K562 (cell line): Measurements from ENCODE around the gene DNAH17.
A peak's percentile ranks its signal among the peaks of the same experiment; 100 is the strongest.

Source experiments
- MAFG ChIP-seq: fragments of 450-650 bp; conservative IDR thresholded peaks from 2 replicates; pipeline ENCODE4 v1.6.1; 2016; ENCODE audit warnings: missing genetic modification characterization, missing compliant biosample characterization
- ZFP36 ChIP-seq: fragments of 150-350 bp; IDR thresholded peaks from 2 replicates; pipeline ENCODE4 v1.6.1; 2018; ENCODE audit warnings: low read length, low read depth; ENCODE audit not compliant: partially characterized antibody
- TF ChIP-seq, protein P1 (sequence below), 3 experiments: IDR thresholded peaks in 2 of 3; conservative IDR thresholded peaks in 1 of 3; 2 replicates each; pipeline ENCODE4 v1.5.1; 2011 to 2012; ENCODE audit warnings: low read length in 3 of 3, mild to moderate bottlenecking in 3 of 3, control low read depth in 2 of 3, improper control_type of control experiment in 1 of 3, inconsistent platforms in 1 of 3, low read depth in 1 of 3, mixed read lengths in 1 of 3, moderate library complexity in 1 of 3; ENCODE audit not compliant: insufficient read depth in 2 of 3

DNA sequence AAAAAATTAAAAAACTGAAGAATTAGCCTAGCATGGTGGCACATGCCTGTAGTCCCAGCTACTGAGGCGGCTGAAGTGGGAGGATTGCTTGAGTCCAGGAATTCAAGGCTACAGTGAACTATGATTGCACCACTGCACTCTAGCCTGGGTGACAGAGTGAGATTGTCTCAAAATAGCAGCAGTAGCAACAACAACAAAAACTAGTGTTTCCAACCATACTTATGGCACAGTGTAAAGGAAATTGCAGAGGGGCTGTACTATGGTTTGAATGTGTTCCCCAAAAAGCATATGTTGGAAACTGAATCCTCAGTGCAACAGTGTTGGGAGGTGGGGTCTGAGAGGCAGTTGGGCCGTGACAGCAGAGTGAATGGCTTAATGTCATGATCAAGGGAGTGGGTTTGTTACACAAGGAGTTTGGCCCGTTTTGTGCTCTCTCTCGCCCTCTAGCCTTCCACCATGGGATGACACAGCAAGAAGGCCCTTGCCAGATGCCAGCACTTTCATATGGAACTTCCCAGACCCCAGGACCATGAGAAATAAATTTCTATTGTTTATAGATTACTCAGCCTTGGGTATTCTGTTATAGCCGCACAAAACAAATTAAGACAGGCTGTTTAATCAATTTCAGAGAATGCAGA is 128.7 kb downstream of the DNAH17 start:
- TF ChIP-seq, protein P1, sequence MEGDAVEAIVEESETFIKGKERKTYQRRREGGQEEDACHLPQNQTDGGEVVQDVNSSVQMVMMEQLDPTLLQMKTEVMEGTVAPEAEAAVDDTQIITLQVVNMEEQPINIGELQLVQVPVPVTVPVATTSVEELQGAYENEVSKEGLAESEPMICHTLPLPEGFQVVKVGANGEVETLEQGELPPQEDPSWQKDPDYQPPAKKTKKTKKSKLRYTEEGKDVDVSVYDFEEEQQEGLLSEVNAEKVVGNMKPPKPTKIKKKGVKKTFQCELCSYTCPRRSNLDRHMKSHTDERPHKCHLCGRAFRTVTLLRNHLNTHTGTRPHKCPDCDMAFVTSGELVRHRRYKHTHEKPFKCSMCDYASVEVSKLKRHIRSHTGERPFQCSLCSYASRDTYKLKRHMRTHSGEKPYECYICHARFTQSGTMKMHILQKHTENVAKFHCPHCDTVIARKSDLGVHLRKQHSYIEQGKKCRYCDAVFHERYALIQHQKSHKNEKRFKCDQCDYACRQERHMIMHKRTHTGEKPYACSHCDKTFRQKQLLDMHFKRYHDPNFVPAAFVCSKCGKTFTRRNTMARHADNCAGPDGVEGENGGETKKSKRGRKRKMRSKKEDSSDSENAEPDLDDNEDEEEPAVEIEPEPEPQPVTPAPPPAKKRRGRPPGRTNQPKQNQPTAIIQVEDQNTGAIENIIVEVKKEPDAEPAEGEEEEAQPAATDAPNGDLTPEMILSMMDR (IDR thresholded peaks at IDR 0.05 in 2 of 3, conservative IDR thresholded peaks at IDR 0.05 in 1 of 3; ENCODE audit: insufficient read depth in 2 of 3, low read depth in 1 of 3, low read length in 3 of 3), result peak; percentile 29 to 39 (median 31); a peak in 3 of 6 replicates
- TF ChIP-seq ZFP36, result no peak
- no peak for TF ChIP-seq MAFG (tag)
